A673 (cell line): ENCODE data around the gene ROR2.

Source experiments
- EZH2 ChIP-seq: fragments of 200-600 bp; sonication (generic); IDR thresholded peaks from 2 replicates; pipeline ENCODE4 v1.6.1; 2017; ENCODE audit warnings: borderline replicate concordance, low read depth, mild to moderate bottlenecking, mixed read lengths, antibody characterized with exemption, low read length; ENCODE audit not compliant: poor library complexity, severe bottlenecking
- TF ChIP-seq, protein P1 (sequence below): fragments of 300-800, 200-600 bp; sonication (generic); conservative IDR thresholded peaks from 2 replicates; pipeline ENCODE4 v1.5.1; 2017; ENCODE audit warnings: low read depth, mild to moderate bottlenecking, antibody characterized with exemption, low read length, moderate library complexity, mixed read lengths

DNA sequence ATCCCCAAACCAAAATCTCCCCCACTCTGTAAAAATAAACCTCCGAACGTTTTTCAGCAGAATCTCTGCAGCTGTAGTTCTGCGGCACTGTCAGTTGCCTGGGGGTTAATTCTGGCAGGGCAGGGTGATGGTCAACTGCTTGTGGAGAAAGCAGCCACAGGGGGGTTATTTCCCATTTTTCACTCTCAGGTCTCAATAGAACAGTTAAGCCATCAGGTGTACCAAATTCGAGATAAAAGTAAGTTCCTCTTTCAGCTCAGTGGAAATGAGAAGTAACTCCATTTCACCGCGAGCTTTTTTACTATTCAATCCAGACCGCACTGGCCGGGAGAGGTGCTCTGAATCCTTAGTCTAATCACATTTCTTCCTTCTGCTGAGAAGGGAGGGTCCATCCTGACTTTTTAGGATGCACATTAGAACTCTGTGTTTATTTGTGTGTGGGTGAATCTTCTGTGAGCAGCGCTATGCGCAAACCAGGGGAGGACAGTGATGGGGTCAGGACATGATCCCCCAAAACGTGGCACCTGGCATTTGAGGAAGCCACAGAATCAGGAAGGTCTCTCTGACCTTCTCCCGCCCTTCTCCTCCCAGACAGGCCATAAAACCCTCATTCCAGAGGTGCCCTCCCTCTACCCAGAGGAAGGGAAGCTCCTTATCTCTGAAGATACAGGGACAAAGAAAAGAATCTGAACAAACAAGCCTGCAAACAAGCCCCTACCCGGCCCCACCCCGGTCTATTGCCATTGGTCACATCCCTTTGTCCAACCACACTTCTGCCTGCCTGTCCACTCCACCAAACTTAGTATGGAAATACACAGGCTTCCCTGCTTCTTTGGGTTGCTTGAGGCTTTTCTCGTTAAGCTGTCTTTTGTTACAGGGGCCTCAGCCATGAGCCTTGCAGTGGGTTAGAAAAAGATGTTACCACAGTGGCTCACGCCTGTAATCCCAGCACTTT is 229.0 kb downstream of the ROR2 start:
- TF ChIP-seq, protein P1, sequence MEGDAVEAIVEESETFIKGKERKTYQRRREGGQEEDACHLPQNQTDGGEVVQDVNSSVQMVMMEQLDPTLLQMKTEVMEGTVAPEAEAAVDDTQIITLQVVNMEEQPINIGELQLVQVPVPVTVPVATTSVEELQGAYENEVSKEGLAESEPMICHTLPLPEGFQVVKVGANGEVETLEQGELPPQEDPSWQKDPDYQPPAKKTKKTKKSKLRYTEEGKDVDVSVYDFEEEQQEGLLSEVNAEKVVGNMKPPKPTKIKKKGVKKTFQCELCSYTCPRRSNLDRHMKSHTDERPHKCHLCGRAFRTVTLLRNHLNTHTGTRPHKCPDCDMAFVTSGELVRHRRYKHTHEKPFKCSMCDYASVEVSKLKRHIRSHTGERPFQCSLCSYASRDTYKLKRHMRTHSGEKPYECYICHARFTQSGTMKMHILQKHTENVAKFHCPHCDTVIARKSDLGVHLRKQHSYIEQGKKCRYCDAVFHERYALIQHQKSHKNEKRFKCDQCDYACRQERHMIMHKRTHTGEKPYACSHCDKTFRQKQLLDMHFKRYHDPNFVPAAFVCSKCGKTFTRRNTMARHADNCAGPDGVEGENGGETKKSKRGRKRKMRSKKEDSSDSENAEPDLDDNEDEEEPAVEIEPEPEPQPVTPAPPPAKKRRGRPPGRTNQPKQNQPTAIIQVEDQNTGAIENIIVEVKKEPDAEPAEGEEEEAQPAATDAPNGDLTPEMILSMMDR: no peak
- no peak for TF ChIP-seq EZH2
